ENCODE measurements around the gene OSCAR.
"Not testable (repeated sequence)": the region's sequence is repeated elsewhere in the genome, so short reads cannot be mapped to it uniquely, and the experiment has no call there.

Gene OSCAR

DNA sequence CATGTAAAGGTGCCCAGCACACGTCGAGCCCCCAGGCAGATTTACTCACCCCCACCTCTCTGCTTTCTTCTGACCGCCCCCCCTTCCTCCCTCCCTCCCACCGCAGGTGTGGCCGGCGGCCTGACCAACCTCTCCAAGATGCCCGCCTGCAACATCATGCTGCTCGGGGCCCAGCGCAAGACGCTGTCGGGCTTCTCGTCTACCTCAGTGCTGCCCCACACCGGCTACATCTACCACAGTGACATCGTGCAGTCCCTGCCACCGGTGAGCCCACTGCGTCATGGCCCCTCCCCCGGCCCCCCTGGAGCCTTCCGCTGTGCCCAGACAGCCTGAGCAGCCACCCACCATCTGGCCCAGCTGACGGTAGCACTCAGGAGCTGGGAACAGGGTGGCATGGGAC lies 23.8 kb upstream of the OSCAR start:
- no peak for DNase-seq (ENCODE audit: low read depth)

GRCh38 chr19:54123682-54124081 lies 23.1 kb upstream of the OSCAR start:
- no peak for DNase-seq (ENCODE audit: low read depth)

GRCh38 chr19:54121259-54121658 lies 20.7 kb upstream of the OSCAR start:
- DNase-seq (ENCODE audit: low read depth) = no peak

DNA sequence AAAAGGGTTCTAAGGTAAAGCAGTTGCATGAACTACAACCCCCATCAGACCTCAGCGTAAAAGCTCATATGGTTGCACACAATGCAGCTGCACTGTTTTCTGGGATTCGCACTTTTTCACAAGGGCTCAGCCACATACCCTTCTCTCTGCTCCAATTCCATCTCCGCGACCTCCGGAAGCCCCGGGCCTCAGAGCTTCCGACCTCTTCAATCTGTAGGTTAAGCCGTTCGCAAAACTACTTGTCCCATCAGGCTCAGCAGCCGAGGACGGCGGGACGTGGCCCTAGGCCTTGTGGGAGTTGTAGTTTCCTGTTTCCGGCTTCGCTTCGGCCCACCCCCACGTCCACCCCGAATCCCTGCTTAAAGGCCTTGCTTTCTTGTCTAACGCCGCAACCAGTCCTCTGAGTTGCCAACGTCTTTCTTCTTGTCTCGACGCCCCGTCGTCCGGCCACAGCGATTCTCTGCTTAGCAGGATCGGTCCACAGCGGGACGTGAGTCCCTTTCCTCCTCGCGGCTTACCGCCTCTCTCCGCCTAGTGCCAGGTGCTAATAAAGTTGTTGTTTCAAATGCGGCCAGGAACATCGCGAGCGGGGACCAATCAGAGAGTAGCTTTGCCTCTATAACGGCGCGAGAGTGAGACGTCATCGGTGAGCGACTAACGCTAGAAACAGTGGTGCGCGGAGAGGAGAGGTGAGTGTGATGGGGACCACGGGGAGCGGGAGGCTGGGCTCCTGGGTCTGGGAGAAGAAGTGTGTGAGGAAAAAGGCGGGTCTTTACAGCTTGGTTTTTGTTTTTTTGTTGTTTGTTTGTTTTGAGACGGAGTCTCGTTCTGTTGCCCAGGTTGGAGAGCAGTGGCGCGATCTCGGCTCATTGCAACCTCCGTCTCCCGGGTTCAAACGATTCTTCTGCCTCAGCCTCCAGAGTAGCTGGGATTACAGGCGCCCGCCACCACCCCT lies 14.8 kb upstream of the OSCAR start, which contains the start of the genes PRPF31 and TFPT:
TSS of gene PRPF31 (plus strand) at position 646 of the 955 bp plus-strand sequence. CDS start 2,525 bp downstream, outside the sequence.
TSS of gene TFPT (minus strand) at position 549 of the 955 bp plus-strand sequence. CDS start at position 161, 388 bp downstream.
- peak; percentile 89 for DNase-seq (ENCODE audit: low read depth)

GRCh38 chr19:54114340-54115108 lies 13.9 kb upstream of the OSCAR start:
- DNase-seq (ENCODE audit: low read depth) = no peak

DNA sequence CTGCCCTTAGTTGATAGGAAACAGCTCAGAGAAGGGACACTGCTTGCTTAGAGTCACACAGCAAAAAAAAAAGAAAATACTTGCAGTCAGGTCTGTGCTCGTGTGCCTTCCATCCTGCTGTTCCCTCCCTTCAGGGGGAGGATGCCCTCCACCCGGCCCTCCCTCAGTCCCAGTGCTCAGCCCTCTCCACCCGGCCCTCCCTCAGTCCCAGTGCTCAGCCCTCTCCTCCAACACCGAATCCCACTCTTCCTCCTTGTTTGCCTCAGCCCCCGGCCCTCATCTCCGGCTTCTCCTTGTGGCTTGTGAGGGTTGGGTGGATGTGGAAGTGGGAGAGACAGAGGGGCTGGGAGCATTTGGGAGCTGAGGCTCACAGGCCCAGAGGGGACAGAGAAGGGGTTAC lies 9.0 kb upstream of the OSCAR start:
- no peak for DNase-seq (ENCODE audit: low read depth)

- no peak for DNase-seq (ENCODE audit: low read depth)
Measured at GRCh38 chr19:54108496-54108895, 7.9 kb upstream of the OSCAR start.

DNA sequence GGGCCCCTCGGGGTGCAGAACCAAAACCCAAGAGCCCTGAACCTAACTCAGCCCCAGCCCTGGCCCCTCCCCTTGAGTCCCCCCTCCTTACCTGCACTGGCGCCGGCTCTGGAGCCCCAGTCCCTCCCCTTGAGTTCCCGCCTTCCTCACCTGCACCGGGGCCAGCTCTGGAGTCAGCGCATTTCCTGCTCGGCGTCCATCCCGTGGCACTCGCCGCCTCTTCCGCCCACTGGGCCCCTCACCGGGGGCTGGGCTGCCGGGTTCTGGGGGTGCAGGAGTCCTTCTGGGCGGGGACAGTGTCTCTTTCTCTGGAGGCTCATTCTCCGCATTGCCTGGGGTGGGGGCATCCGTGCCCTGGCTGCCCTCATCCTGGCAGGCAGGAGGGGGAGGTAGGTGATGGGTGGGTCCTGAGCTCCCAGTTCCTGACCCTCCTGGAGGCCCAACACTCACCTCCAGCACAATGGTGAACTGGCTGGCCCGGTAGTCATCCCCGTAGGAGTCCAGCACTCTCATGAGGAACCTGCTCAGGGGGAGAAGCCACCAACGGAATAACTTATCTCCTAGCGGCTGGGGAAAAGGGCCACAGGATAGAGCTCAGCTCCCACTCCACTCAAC lies 7.4 kb upstream of the OSCAR start:
- no peak for DNase-seq (ENCODE audit: low read depth)

GRCh38 chr19:54106716-54107115 lies 6.1 kb upstream of the OSCAR start:
- no peak for DNase-seq (ENCODE audit: low read depth)

DNA sequence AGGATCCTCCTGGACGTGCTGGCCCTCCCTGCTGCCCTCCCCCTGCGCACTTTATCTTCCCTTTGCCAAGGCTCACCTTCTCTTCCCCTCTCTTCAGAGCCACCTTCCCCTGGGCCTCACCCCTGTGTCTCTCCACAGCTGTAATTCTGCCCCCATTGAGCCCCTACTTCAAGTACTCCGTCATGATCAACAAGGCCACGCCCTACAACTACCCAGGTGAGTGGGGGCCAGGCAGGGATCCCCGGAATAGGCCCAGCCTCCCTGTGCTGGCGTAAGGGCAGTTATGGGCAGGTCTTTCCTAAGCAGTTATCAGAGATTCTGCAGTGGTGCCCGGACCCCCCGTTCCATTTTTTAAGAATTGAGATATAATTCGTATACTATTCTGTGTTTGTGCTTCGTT lies 5.2 kb upstream of the OSCAR start:
- no peak for DNase-seq (ENCODE audit: low read depth)

- DNase-seq (ENCODE audit: low read depth) = no peak
Measured at GRCh38 chr19:54104998-54105715, 4.6 kb upstream of the OSCAR start.

GRCh38 chr19:54102421-54103169 lies 2.0 kb upstream of the OSCAR start, which contains the start of gene NDUFA3:
NDUFA3 (plus strand) TSS chr19:54102855; CDS start chr19:54102879, 24 bp downstream.
- DNase-seq (ENCODE audit: low read depth) = peak; percentile 98

DNA sequence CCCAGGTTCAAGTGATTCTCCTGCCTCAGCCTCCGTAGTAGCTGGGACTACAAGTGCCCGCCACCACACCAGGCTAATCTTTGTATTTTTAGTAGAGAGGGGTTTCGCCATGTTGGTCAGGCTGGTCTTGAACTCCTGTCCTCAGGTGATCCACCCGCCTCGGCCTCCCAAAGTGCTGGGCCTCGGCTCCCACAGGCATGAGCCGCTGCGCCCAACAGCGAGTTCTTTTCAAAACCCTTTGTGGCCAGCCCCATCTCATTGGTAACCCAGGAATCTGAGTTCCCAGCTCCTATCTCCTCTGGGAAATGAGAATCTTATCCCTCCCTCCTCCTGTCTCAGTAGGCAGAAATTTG lies 724 bp downstream of the OSCAR start:
- not testable (repeated sequence) for DNase-seq (ENCODE audit: low read depth)

DNA sequence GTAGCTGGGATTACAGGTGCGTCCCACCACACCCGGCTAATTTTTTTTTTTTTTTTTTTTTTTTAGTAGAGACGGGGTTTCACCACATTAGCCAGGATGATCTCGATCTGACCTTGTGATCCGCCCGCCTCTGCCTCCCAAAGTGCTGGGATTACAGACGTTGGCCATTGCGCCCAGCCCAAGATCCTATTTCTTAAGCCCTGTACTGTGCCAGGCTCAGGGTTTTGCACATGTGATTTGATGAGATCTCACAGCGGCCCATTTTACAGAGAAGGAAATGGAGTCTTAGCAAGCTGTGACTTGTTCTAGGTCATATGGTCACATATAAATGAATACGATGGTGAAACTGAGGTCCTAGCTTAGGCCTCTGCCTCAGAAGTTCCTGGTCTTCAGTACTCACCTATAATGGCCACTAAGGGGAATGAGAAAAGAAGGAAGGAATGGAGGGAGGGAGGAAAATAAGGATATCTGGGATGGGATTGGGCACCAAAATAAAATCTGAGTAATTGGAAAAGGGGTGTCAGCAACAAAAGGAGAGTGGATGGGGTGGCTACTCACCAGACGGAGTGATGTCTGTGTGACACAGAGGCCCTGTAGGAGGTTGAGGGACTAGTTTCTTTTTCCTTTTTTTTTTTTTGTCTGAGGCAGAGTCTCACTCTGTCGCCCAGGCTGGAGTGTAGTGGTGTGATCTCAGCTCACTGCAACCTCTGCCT lies 1.3 kb downstream of the OSCAR start:
- no peak for DNase-seq (ENCODE audit: low read depth)

GRCh38 chr19:54096617-54097106 lies 3.9 kb downstream of the OSCAR start:
- peak; percentile 20 for DNase-seq (ENCODE audit: low read depth)

- DNase-seq (ENCODE audit: low read depth) = not testable (repeated sequence)
Measured at GRCh38 chr19:54095859-54096616, 4.6 kb downstream of the OSCAR start.

DNA sequence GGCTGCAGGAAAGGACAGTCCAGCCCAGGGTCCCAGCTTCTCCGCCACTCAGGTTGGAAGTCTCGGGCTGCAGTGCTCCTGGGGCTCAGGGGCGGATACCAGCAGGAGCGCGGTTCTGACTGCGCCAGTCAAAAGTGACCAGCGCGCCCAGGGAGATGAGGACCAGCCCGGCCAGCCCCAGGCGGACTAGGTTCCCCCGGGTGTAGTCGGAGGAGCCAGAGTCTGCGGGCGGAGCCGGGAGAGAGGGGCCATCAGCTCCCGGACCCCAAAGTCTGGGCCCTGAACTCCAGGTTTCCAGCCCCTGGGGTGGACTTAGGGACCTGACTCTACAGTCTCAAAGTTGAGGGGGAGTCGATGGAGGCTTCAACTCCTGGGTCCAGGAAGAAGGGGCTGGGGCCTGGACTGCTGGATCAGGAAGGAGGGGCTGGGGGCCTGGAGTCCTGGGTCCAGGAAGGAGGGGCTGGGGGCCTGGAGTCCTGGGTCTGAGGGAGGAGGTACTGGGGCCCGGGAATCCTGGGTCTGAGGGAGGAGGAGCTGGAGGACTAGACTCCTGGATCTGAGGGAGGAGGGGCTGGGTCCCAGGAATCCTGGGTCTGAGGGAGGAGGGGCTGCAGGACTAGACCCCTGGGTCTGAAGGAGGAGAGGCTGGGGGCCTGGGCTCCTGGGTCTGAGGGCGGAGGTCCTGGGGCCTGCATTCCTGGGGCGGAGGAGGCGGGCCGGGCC lies 5.3 kb downstream of the OSCAR start:
- no peak for DNase-seq (ENCODE audit: low read depth)

- DNase-seq (ENCODE audit: low read depth) = no peak
Measured at GRCh38 chr19:54094426-54095000, 6.1 kb downstream of the OSCAR start.

Data from fibroblast of the conjunctiva (primary cell).